SK-N-SH (cell line): Measurements from ENCODE around the gene DUSP10. TPM values are rescaled to one million over a fixed set of nuclear protein-coding genes. Genes with fewer than 3 reads are reported as not detected.

ENCODE experiments used
- CTCF ChIA-PET: fragments of 300-600, 350-600 bp; formaldehyde crosslinking; extraction: SDS; loops from one replicate; lab custom pipeline; 2021; lab: Yijun Ruan, JAX
- POLR2A ChIA-PET: fragments of 350-600 bp; sonication (Branson Sonifier 250); formaldehyde crosslinking; extraction: SDS; loops from one replicate; lab custom pipeline; 2020; ENCODE audit warnings: antibody characterized with exemption, inconsistent platforms; lab: Yijun Ruan, JAX
- DNase-seq: peaks from one replicate; pipeline ENCODE4 v3.0.0; 2012
- H2AFZ ChIP-seq: fragments of 200-600 bp; sonication (generic); 2 replicates; pipeline ENCODE4 v1.8.1; 2016; ENCODE audit warnings: antibody characterized with exemption, mild to moderate bottlenecking, low read depth
- H3F3A ChIP-seq: fragments of 200-600 bp; sonication (generic); replicated peaks from 2 replicates; pipeline ENCODE3; 2016; ENCODE audit warnings: antibody characterized with exemption, mild to moderate bottlenecking; ENCODE audit not compliant: insufficient read depth
- H3K27ac ChIP-seq, 2 experiments: fragments of 200-500 bp in 1 of 2; fragments of 200-600 bp in 1 of 2; sonication (Bioruptor generic) in 1 of 2; sonication (generic), shearing (Covaris generic) in 1 of 2; 2 replicates each; pipeline versions ENCODE4 v1.5.1 to v1.6.1; 2014 to 2016; ENCODE audit warnings: low read depth in 2 of 2, inconsistent platforms in 1 of 2, low read length in 1 of 2, mild to moderate bottlenecking in 1 of 2, mixed read lengths in 1 of 2
- H3K27me3 ChIP-seq: fragments of 200-600 bp; sonication (generic), shearing (Covaris generic); 2 replicates; pipeline ENCODE4 v1.6.1; 2016; ENCODE audit warnings: mixed run types; ENCODE audit not compliant: insufficient read depth
- H3K36me3 ChIP-seq, 2 experiments: fragments of 200-500 bp in 1 of 2; fragments of 200-600 bp in 1 of 2; sonication (Bioruptor generic) in 1 of 2; sonication (generic) in 1 of 2; replicated peaks in 1 of 2; 2 replicates each; pipeline versions ENCODE3 to v1.5.1; 2014 to 2016; ENCODE audit warnings: low read length in 1 of 2, mild to moderate bottlenecking in 1 of 2; ENCODE audit not compliant: insufficient read depth in 2 of 2, control insufficient read depth in 1 of 2
- H3K4me1 ChIP-seq, 2 experiments: fragments of 200-500 bp in 1 of 2; fragments of 200-600 bp in 1 of 2; sonication (Bioruptor generic) in 1 of 2; sonication (generic), shearing (Covaris generic) in 1 of 2; 2 replicates each; pipeline versions ENCODE4 v1.5.1 to v1.6.1; 2014 to 2016; ENCODE audit warnings: low read depth in 1 of 2, low read length in 1 of 2, mixed run types in 1 of 2; ENCODE audit not compliant: insufficient read depth in 2 of 2, control insufficient read depth in 1 of 2
- H3K4me2 ChIP-seq: fragments of 200-600 bp; sonication (generic), shearing (Covaris generic); 2 replicates; pipeline ENCODE4 v1.6.1; 2017; ENCODE audit warnings: mixed run types
- H3K4me3 ChIP-seq, 2 experiments: fragments of 200-500 bp in 1 of 2; fragments of 200-600 bp in 1 of 2; sonication (Bioruptor generic) in 1 of 2; sonication (generic), shearing (Covaris generic) in 1 of 2; 2 replicates each; pipeline versions ENCODE4 v1.5.1 to v1.8.1; 2014 to 2016; ENCODE audit warnings: low read depth in 2 of 2, inconsistent platforms in 1 of 2, low read length in 1 of 2, mild to moderate bottlenecking in 1 of 2, mixed read lengths in 1 of 2, moderate library complexity in 1 of 2
- H3K79me2 ChIP-seq: fragments of 200-600 bp; sonication (generic); 2 replicates; pipeline ENCODE4 v1.8.1; 2017; ENCODE audit warnings: mild to moderate bottlenecking; ENCODE audit not compliant: insufficient read depth
- H3K9ac ChIP-seq: fragments of 200-600 bp; sonication (generic); 2 replicates; pipeline ENCODE4 v1.6.1; 2017; ENCODE audit warnings: mixed run types
- H3K9me2 ChIP-seq: fragments of 200-600 bp; sonication (generic); 2 replicates; pipeline ENCODE4 v1.6.1; 2017; ENCODE audit warnings: mixed run types
- H3K9me3 ChIP-seq: fragments of 200-600 bp; sonication (generic); 2 replicates; pipeline ENCODE4 v1.6.1; 2017; ENCODE audit warnings: mixed run types, mild to moderate bottlenecking, moderate library complexity
- H4K20me1 ChIP-seq: fragments of 200-600 bp; sonication (generic); 2 replicates; pipeline ENCODE4 v1.6.1; 2017; ENCODE audit warnings: mild to moderate bottlenecking, mixed run types; ENCODE audit not compliant: insufficient read depth
- EZH2phosphoT487 ChIP-seq: fragments of 200-600 bp; sonication (generic); IDR thresholded peaks from 2 replicates; pipeline ENCODE4 v1.6.1; 2017; ENCODE audit warnings: low read depth, mixed run types, mild to moderate bottlenecking, antibody characterized with exemption, moderate library complexity, borderline replicate concordance
- FOSL2 ChIP-seq: IDR thresholded peaks from 2 replicates; pipeline ENCODE4 v1.4.0; 2012; ENCODE audit warnings: low read depth, mild to moderate bottlenecking, moderate library complexity, borderline replicate concordance
- GABPA ChIP-seq: IDR thresholded peaks from 2 replicates; pipeline ENCODE4 v1.4.0; 2012; ENCODE audit warnings: low read depth, mild to moderate bottlenecking
- GATA2 ChIP-seq: sonication (generic); formaldehyde crosslinking; IDR thresholded peaks from 2 replicates; pipeline ENCODE4 v1.5.0; 2020; ENCODE audit warnings: mild to moderate bottlenecking, missing genetic modification reagents
- JUND ChIP-seq: IDR thresholded peaks from 2 replicates; pipeline ENCODE4 v1.4.0; 2012
- NRF1 ChIP-seq: IDR thresholded peaks from 2 replicates; pipeline ENCODE4 v1.6.1; 2012; ENCODE audit warnings: low read depth, mild to moderate bottlenecking, low read length
- POLR2AphosphoS5 ChIP-seq: IDR thresholded peaks from 2 replicates; pipeline ENCODE4 v1.6.1; 2012; ENCODE audit warnings: low read depth, low read length
- RFX5 ChIP-seq: IDR thresholded peaks from 2 replicates; pipeline ENCODE4 v1.6.1; 2012; ENCODE audit warnings: mild to moderate bottlenecking, improper control_type of control experiment, low read length
- RXRA ChIP-seq: IDR thresholded peaks from 2 replicates; pipeline ENCODE4 v1.4.0; 2012; ENCODE audit warnings: low read depth, mild to moderate bottlenecking, borderline replicate concordance
- SIN3A ChIP-seq: IDR thresholded peaks from 2 replicates; pipeline ENCODE4 v1.6.1; 2012; ENCODE audit warnings: low read depth, mild to moderate bottlenecking, low read length, moderate library complexity, borderline replicate concordance
- TAF1 ChIP-seq: IDR thresholded peaks from 2 replicates; pipeline ENCODE4 v1.6.1; 2012; ENCODE audit warnings: low read depth, mild to moderate bottlenecking, low read length, moderate library complexity, borderline replicate concordance
- TCF12 ChIP-seq: IDR thresholded peaks from 2 replicates; pipeline ENCODE4 v1.4.0; 2012
- YY1 ChIP-seq: IDR thresholded peaks from 2 replicates; pipeline ENCODE4 v1.4.0; 2012; ENCODE audit warnings: low read depth, mild to moderate bottlenecking
- polyA plus RNA-seq, 3 experiments: library from polyadenylated mRNA; depleted of rRNA; stranded (reverse); fragments of >200 nt; gene quantifications; 2 replicates each; pipeline ENCODE4 v1.2.3, GENCODE V29; 2012
- TF ChIP-seq, protein P1 (sequence below): IDR thresholded peaks from 2 replicates; pipeline ENCODE4 v1.6.1; 2012; ENCODE audit warnings: mild to moderate bottlenecking, low read depth, low read length, moderate library complexity
- TF ChIP-seq, protein P2 (sequence below): IDR thresholded peaks from 2 replicates; pipeline ENCODE4 v1.4.0; 2012; ENCODE audit warnings: low read depth, borderline replicate concordance
- TF ChIP-seq, protein P3 (sequence below): IDR thresholded peaks from 2 replicates; pipeline ENCODE4; 2012
- TF ChIP-seq, protein P4 (sequence below): IDR thresholded peaks from 2 replicates; pipeline ENCODE4 v1.4.0; 2012; ENCODE audit warnings: low read depth

Gene DUSP10
- polyA plus RNA-seq, 1 of the 3 experiments (the other 2 are of a cell fraction) = 6.4 TPM

DNA sequence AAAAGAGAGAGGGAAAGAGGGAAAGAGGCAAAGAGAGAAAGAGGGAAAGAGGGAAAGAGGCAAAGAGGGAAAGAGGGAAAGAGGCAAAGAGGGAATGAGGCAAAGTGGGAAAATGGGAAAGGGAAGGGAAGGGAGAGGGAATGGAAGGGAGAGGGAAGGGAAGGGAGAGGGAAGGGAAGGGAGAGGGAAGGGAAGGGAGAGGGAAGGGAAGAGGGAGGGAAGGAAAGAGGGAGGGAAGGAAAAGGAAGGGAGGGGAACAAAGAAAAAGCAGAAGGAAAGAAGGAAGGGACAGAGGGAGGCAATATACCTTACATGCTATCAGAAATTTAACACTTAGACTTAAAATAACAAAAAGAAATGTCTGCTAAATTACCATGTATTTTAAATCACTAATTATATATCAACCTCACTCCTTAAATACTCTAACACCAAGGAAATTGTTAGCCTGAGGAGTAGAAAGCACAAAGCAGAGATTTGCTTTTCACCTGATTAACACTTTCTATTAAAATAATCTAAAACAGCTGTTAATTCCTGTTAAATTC lies 41.8 kb downstream of the DUSP10 start:
- no peaks in the 10 kb centered on the region for H3K9me3 ChIP-seq
- no peak overlapping the region for H2AFZ ChIP-seq
- H3K4me1 ChIP-seq = peaks cover 8 to 10% of the 10 kb centered on the region in 2 experiments; a peak in 2 of 4 replicates
- H3K36me3 ChIP-seq = peaks cover 8 to 22% of the 10 kb centered on the region in 2 experiments
- peak overlapping the region; percentile 4 to 27; a peak in 2 of 4 replicates for H3K27ac ChIP-seq
- POLR2A ChIA-PET = no interaction called here
- no peaks in the 10 kb centered on the region for H3K79me2 ChIP-seq
- TF ChIP-seq TAF1 = no peak
- no peak for TF ChIP-seq TCF12
- no peak for TF ChIP-seq JUND
- no peak for TF ChIP-seq EZH2phosphoT487
- TF ChIP-seq NRF1 = no peak
- TF ChIP-seq POLR2AphosphoS5 = no peak
- TF ChIP-seq FOSL2 = no peak
- TF ChIP-seq, protein P1, sequence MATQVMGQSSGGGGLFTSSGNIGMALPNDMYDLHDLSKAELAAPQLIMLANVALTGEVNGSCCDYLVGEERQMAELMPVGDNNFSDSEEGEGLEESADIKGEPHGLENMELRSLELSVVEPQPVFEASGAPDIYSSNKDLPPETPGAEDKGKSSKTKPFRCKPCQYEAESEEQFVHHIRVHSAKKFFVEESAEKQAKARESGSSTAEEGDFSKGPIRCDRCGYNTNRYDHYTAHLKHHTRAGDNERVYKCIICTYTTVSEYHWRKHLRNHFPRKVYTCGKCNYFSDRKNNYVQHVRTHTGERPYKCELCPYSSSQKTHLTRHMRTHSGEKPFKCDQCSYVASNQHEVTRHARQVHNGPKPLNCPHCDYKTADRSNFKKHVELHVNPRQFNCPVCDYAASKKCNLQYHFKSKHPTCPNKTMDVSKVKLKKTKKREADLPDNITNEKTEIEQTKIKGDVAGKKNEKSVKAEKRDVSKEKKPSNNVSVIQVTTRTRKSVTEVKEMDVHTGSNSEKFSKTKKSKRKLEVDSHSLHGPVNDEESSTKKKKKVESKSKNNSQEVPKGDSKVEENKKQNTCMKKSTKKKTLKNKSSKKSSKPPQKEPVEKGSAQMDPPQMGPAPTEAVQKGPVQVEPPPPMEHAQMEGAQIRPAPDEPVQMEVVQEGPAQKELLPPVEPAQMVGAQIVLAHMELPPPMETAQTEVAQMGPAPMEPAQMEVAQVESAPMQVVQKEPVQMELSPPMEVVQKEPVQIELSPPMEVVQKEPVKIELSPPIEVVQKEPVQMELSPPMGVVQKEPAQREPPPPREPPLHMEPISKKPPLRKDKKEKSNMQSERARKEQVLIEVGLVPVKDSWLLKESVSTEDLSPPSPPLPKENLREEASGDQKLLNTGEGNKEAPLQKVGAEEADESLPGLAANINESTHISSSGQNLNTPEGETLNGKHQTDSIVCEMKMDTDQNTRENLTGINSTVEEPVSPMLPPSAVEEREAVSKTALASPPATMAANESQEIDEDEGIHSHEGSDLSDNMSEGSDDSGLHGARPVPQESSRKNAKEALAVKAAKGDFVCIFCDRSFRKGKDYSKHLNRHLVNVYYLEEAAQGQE = no peak
- no peak for TF ChIP-seq RXRA
- TF ChIP-seq GABPA = no peak
- no peak for TF ChIP-seq SIN3A
- TF ChIP-seq RFX5 = no peak
- TF ChIP-seq, protein P2, sequence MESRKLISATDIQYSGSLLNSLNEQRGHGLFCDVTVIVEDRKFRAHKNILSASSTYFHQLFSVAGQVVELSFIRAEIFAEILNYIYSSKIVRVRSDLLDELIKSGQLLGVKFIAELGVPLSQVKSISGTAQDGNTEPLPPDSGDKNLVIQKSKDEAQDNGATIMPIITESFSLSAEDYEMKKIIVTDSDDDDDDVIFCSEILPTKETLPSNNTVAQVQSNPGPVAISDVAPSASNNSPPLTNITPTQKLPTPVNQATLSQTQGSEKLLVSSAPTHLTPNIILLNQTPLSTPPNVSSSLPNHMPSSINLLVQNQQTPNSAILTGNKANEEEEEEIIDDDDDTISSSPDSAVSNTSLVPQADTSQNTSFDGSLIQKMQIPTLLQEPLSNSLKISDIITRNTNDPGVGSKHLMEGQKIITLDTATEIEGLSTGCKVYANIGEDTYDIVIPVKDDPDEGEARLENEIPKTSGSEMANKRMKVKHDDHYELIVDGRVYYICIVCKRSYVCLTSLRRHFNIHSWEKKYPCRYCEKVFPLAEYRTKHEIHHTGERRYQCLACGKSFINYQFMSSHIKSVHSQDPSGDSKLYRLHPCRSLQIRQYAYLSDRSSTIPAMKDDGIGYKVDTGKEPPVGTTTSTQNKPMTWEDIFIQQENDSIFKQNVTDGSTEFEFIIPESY = no peak
- TF ChIP-seq, protein P3, sequence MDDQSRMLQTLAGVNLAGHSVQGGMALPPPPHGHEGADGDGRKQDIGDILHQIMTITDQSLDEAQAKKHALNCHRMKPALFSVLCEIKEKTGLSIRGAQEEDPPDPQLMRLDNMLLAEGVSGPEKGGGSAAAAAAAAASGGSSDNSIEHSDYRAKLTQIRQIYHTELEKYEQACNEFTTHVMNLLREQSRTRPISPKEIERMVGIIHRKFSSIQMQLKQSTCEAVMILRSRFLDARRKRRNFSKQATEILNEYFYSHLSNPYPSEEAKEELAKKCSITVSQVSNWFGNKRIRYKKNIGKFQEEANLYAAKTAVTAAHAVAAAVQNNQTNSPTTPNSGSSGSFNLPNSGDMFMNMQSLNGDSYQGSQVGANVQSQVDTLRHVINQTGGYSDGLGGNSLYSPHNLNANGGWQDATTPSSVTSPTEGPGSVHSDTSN = no peak
- no peak for TF ChIP-seq GATA2 (CRISPR knock-in tag)
- TF ChIP-seq YY1 = no peak
- TF ChIP-seq, protein P4, sequence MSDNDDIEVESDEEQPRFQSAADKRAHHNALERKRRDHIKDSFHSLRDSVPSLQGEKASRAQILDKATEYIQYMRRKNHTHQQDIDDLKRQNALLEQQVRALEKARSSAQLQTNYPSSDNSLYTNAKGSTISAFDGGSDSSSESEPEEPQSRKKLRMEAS = no peak
- DNase-seq = no peak
- no peaks in the 10 kb centered on the region for H3K27me3 ChIP-seq
- no peaks in the 10 kb centered on the region for H4K20me1 ChIP-seq
- CTCF ChIA-PET = interaction anchor here (1.3 kb wide), 1 partner anchor 8 kb away, joined by 5 read pairs; no protein-coding TSS in a partner anchor
- no peak overlapping the region for H3K4me2 ChIP-seq
- H3K4me3 ChIP-seq = no peak overlapping the region
- no peak overlapping the region for H3K9ac ChIP-seq
- no peaks in the 10 kb centered on the region for H3K9me2 ChIP-seq
- no peaks in the 10 kb centered on the region for H3F3A ChIP-seq
